Kidney epithelial cell (primary cell): ENCODE measurements around the gene KCNG1. TPM values are rescaled to one million over a fixed set of nuclear protein-coding genes. Genes with fewer than 3 reads are reported as not detected.

Experiments used
- DNase-seq: peaks from one replicate; pipeline ENCODE4 v3.0.0-alpha.2; 2010; ENCODE audit warnings: low read depth
- H3K27me3 ChIP-seq: 2 replicates; pipeline ENCODE4 v1.6.0; 2011; ENCODE audit warnings: low read length; ENCODE audit not compliant: control insufficient read depth, insufficient read depth
- H3K36me3 ChIP-seq: 2 replicates; pipeline ENCODE4 v1.5.1; 2011; ENCODE audit warnings: low read length; ENCODE audit not compliant: control insufficient read depth, insufficient read depth
- H3K4me3 ChIP-seq: 2 replicates; pipeline ENCODE4 v1.5.1; 2011; ENCODE audit warnings: low read depth, mild to moderate bottlenecking, control low read depth, low read length
- CTCF ChIP-seq: IDR thresholded peaks from 2 replicates; pipeline ENCODE4 v1.5.1; 2011; ENCODE audit warnings: mild to moderate bottlenecking, moderate library complexity, low read length, control low read depth, inconsistent platforms; ENCODE audit not compliant: insufficient read depth, poor library complexity, severe bottlenecking
- total RNA-seq: library from RNA; depleted of rRNA; stranded (reverse); fragments of >200 nt; gene quantifications from 2 replicates; pipeline ENCODE4 v1.2.3, GENCODE V29; 2015

The KCNG1 gene
- total RNA-seq, 1 donor from 2014 or later, result 50.8 TPM

DNA sequence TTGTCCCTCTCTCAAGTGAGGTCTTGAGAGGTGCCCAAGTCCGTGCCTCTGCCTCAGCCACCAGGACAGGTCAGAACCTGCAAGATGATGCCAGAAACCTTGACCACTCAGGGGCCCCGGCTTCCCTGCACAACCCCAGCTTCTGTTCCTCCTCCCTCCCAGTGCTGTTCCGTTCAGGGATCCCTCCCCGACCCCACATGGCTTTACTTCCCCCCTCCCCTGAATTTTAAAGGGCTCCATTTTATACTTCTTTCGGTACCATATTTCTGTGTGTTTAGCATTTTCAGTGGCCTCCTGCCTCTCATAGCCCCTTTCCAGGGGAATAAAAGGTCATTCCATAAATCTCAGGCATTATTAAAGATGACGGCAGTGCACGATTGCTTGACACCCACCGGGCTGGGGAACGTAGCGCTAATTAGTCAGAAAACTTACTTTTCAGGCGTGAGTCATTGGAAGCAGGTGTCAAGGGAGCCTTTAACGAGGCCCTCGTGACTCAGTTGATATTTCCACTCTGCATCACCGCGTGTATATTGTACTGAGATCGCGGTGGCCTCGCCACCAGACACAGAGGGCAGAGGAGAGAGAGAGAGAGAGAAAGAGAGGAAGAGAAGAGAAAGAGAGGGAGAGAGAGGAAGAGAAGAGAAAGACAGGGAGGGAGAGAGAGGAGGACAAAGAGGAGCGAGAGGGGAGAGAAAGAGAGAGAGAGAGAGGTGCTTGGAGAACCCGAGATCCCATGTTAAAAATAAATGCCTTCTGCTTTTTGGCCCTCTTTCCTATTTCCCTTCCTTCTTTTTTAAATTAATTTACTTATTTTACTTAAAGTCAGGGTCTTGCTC lies 21.3 kb downstream of the KCNG1 start:
- no peaks in the 10 kb centered on the region for H3K36me3 ChIP-seq
- TF ChIP-seq CTCF, result no peak
- no peak for DNase-seq

GRCh38 chr20:50999355-50999754 lies 23.6 kb downstream of the KCNG1 start:
- H3K36me3 ChIP-seq, result no peaks in the 10 kb centered on the region
- no peak overlapping the region for H3K4me3 ChIP-seq
- DNase-seq, result no peak
- TF ChIP-seq CTCF, result no peak
- peaks cover 8% of the 10 kb centered on the region for H3K27me3 ChIP-seq

More for the DNA sequence above, 21.3 kb downstream of the KCNG1 start:
- Histone ChIP-seq H3K27me3 (peaks cover 8% of the 10 kb centered on the region), H3K4me3 (no peak overlapping the region)

DNA sequence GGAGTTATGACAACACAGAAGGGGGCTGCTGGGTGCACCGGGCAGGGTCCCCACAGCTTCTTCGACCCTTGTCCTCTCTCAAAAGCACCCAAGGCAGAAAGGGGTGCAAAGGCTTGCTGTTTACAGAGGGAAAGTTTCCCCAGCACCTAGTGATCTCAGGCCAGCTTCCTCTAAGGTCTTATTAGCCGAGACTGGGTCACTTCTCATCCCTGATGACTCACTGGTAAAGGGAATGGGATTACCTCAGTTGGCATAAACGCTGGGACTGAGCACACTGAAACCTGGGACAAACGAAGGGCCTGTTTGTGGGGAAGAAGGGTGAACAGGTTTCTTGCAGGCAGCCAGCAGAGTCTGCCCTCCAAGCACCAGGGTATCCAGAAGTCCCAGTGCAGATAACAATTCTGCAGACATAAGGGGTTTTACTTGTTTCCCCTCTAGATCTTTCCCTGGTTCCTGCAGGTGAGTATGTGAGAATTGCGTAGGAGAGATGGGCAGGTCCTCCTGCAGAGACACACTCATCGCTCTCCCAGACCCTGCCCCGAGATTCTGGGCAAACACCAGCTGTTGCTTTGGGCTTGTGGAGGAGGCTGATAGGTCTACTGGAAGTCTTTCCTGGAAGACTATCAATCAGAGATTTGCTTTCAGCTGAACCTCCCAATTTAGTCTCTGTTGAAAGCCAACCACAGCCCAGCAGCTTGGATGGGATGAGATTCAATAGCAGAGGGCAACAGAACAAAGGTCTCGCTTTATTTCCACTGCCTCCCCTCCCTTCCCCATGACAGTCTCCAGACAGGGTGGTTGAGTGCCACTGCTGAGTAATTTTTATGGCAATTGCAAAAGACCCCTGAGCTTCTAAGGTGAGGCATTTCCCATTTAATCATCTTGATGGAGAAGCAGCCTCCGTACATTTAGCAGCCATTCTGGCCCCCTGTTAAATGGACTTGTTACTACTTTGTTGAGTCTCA lies 25.7 kb downstream of the KCNG1 start:
- TF ChIP-seq CTCF, result no peak
- Histone ChIP-seq H3K27me3 (peaks cover 6% of the 10 kb centered on the region), H3K36me3 (no peaks in the 10 kb centered on the region), H3K4me3 (no peak overlapping the region)
- peak; percentile 18 for DNase-seq

DNA sequence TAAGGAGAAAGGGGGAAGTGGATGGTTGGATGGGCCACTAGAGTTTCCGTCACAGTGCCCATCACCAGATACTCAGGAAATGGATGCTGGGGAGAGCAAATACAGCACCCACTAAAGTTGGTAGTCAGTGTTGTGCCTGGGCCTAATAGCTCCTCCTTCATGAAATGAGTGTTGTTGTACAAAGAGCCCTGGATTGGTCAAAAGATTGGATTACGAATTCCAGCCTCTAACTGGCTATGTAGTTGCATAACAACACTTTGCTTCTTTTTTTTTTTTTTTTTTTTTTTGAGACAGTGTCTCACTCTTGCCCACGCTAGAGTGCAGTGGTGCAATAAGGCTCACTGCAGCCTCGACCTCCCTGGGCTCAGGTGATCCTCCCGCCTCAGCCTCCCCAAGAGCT lies 27.4 kb downstream of the KCNG1 start:
- TF ChIP-seq CTCF, result no peak
- no peak overlapping the region for H3K4me3 ChIP-seq
- H3K36me3 ChIP-seq, result no peaks in the 10 kb centered on the region
- DNase-seq, result no peak
- peaks cover 4% of the 10 kb centered on the region for H3K27me3 ChIP-seq

GRCh38 chr20:50993876-50994275 lies 29.0 kb downstream of the KCNG1 start:
- Histone ChIP-seq H3K4me3 (no peak overlapping the region), H3K36me3 (no peaks in the 10 kb centered on the region), H3K27me3 (no peaks in the 10 kb centered on the region)
- DNase-seq, result no peak
- TF ChIP-seq CTCF, result no peak
